ENCODE results near the gene DENND4B. TPM values are rescaled to one million over a fixed set of nuclear protein-coding genes. Genes with fewer than 3 reads are reported as not detected.
"Not testable (repeated sequence)": the region's sequence is repeated elsewhere in the genome, so short reads cannot be mapped to it uniquely, and the experiment has no call there.

DENND4B gene
- total and polyA plus RNA-seq, 4 experiments from 2014 or later = 6.9 to 216 (median 123) TPM

GRCh38 chr1:153987621-153988020 is 41.1 kb upstream of the DENND4B start:
- Histone ChIP-seq H3K27ac (ENCODE audit: low read depth, low read length) (no peak overlapping the region), H3K4me3 (ENCODE audit: low read length in 2 of 2) (no peak overlapping the region), H3K36me3 (ENCODE audit: insufficient read depth, low read length) (peaks cover 12% of the 10 kb centered on the region), H3K4me1 (ENCODE audit: insufficient read depth, low read length) (peaks cover 25% of the 10 kb centered on the region), H3K27me3 (ENCODE audit: insufficient read depth, low read length) (no peaks in the 10 kb centered on the region), H3K9me3 (ENCODE audit: control insufficient read depth in 1 of 2, low read length in 2 of 2) (no peaks in the 10 kb centered on the region)
- Mint-ChIP-seq H3K9me3 (peaks cover 0 to 3% (median 0%) of the 10 kb centered on the region in 8 donors), H3K4me1 (peaks cover 17 to 34% (median 27%) of the 10 kb centered on the region in 4 donors), H3K36me3 (peaks cover 14 to 20% of the 10 kb centered on the region in 2 donors), H3K4me3 (no peak overlapping the region), H3K27me3 (peaks cover 4 to 5% of the 10 kb centered on the region in 2 donors), H3K27ac (peak overlapping the region in 4 of 7 donors; percentile 35 to 88 (median 66))
- no peak for DNase-seq
- ChIA-PET CTCF (ENCODE audit: partially characterized antibody) (interaction anchor here (0.8 to 11.0 kb wide), 20 partner anchors 8 to 310 kb away, joined by 3 to 169 read pairs (median 4); partner anchors contain the start of genes CREB3L4, DENND4B, JTB and SLC39A1), POLR2A (ENCODE audit: partially characterized antibody) (interaction anchor here (0.6 to 8.0 kb wide), 10 partner anchors 12 to 212 kb away, joined by 3 to 164 read pairs (median 7); partner anchors contain the start of genes CREB3L4, DENND4B, GATAD2B and JTB)
- intact Hi-C loops (cut with micrococcal nuclease) = loop anchor here (2.0 kb wide), 3 partner anchors 29 to 477 kb away; partner anchors contain the start of genes CRTC2 and GATAD2B

- H3K9me3 Mint-ChIP-seq = peaks cover 0 to 3% (median 0%) of the 10 kb centered on the region in 8 donors
- ChIA-PET CTCF (ENCODE audit: partially characterized antibody) (interaction anchor here (0.7 to 11.0 kb wide), 31 partner anchors 8 to 478 kb away, joined by 3 to 169 read pairs (median 4); partner anchors contain the start of genes CREB3L4, DENND4B, JTB and SLC27A3), POLR2A (ENCODE audit: partially characterized antibody) (interaction anchor here (0.8 to 8.0 kb wide), 13 partner anchors 10 to 352 kb away, joined by 3 to 164 read pairs (median 4); partner anchors contain the start of genes CHTOP, CREB3L4, DENND4B and GATAD2B)
- no peak for DNase-seq
- peaks cover 8 to 20% (median 15%) of the 10 kb centered on the region in 4 donors for H3K4me1 Mint-ChIP-seq
- intact Hi-C loops (cut with micrococcal nuclease) = loop anchor here (1.0 to 2.0 kb wide), 9 partner anchors 27 to 475 kb away; partner anchors contain the start of genes CRTC2 and GATAD2B
- H3K27ac Mint-ChIP-seq = peak within 1 kb of the TSS; percentile 77 to 96 (median 88)
- peak within 1 kb of the TSS; percentile 38 for H3K27ac ChIP-seq (ENCODE audit: low read depth, low read length)
- peaks cover 1 to 6% of the 10 kb centered on the region in 2 donors for H3K36me3 Mint-ChIP-seq
- H3K4me3 ChIP-seq (ENCODE audit: low read length in 2 of 2) = no peak within 1 kb of the TSS
- H3K27me3 ChIP-seq (ENCODE audit: insufficient read depth, low read length) = no peaks in the 10 kb centered on the region
- H3K4me1 ChIP-seq (ENCODE audit: insufficient read depth, low read length) = peaks cover 11% of the 10 kb centered on the region
- no peaks in the 10 kb centered on the region for H3K9me3 ChIP-seq (ENCODE audit: control insufficient read depth in 1 of 2, low read length in 2 of 2)
- peaks cover 4 to 5% of the 10 kb centered on the region in 2 donors for H3K27me3 Mint-ChIP-seq
- peak within 1 kb of the TSS; percentile 2 to 72 (median 38) for H3K4me3 Mint-ChIP-seq
- no peaks in the 10 kb centered on the region for H3K36me3 ChIP-seq (ENCODE audit: insufficient read depth, low read length)
These were observed 39.6 kb upstream of the DENND4B start, which contains the start of gene RAB13 for GRCh38 chr1:153985941-153986761. Gene RAB13 (minus strand): TSS chr1:153986339. CDS start chr1:153986236, 103 bp downstream.

- intact Hi-C loops (cut with micrococcal nuclease) = no loop called here
- H3K27me3 ChIP-seq (ENCODE audit: insufficient read depth, low read length) = no peaks in the 10 kb centered on the region
- Mint-ChIP-seq H3K4me1 (peaks cover 6 to 15% (median 12%) of the 10 kb centered on the region in 4 donors), H3K4me3 (no peak overlapping the region), H3K9me3 (no peaks in the 10 kb centered on the region), H3K27ac (peak overlapping the region in 2 of 7 donors; percentile 6 to 51), H3K27me3 (peaks cover 4 to 5% of the 10 kb centered on the region in 2 donors), H3K36me3 (no peaks in the 10 kb centered on the region)
- no peak for DNase-seq
- ChIA-PET POLR2A (ENCODE audit: partially characterized antibody) (interaction anchor here (1.0 to 8.0 kb wide), 5 partner anchors 9 to 188 kb away, joined by 3 to 164 read pairs (median 16); partner anchors contain the start of genes CREB3L4, DENND4B and JTB), CTCF (ENCODE audit: partially characterized antibody) (interaction anchor here (1.1 to 11.0 kb wide), 10 partner anchors 9 to 234 kb away, joined by 3 to 169 read pairs (median 6); partner anchors contain the start of genes CREB3L4, DENND4B, SLC27A3 and SLC39A1)
- H3K36me3 ChIP-seq (ENCODE audit: insufficient read depth, low read length) = no peaks in the 10 kb centered on the region
- H3K4me1 ChIP-seq (ENCODE audit: insufficient read depth, low read length) = peaks cover 10% of the 10 kb centered on the region
- no peak overlapping the region for H3K4me3 ChIP-seq (ENCODE audit: low read length in 2 of 2)
- no peaks in the 10 kb centered on the region for H3K9me3 ChIP-seq (ENCODE audit: control insufficient read depth in 1 of 2, low read length in 2 of 2)
- H3K27ac ChIP-seq (ENCODE audit: low read depth, low read length) = no peak overlapping the region
These were observed 38.9 kb upstream of the DENND4B start for GRCh38 chr1:153985341-153985912.

- intact Hi-C loops (cut with micrococcal nuclease) = no loop called here
- H3K27me3 ChIP-seq (ENCODE audit: insufficient read depth, low read length) = no peaks in the 10 kb centered on the region
- Mint-ChIP-seq H3K4me3 (no peak overlapping the region), H3K27me3 (peaks cover 4 to 5% of the 10 kb centered on the region in 2 donors), H3K36me3 (no peaks in the 10 kb centered on the region), H3K9me3 (no peaks in the 10 kb centered on the region), H3K27ac (no peak overlapping the region), H3K4me1 (peaks cover 5 to 12% (median 9%) of the 10 kb centered on the region in 4 donors)
- ChIA-PET CTCF (ENCODE audit: partially characterized antibody) (interaction anchor here (0.8 to 11.0 kb wide), 6 partner anchors 19 to 200 kb away, joined by 3 to 169 read pairs (median 18); partner anchors contain the start of genes CREB3L4, DENND4B and SLC39A1), POLR2A (ENCODE audit: partially characterized antibody) (interaction anchor here (1.0 to 8.0 kb wide), 3 partner anchors 8 to 186 kb away, joined by 3 to 164 read pairs (median 4); partner anchors contain the start of genes CREB3L4 and JTB)
- H3K27ac ChIP-seq (ENCODE audit: low read depth, low read length) = no peak overlapping the region
- H3K4me3 ChIP-seq (ENCODE audit: low read length in 2 of 2) = no peak overlapping the region
- H3K9me3 ChIP-seq (ENCODE audit: control insufficient read depth in 1 of 2, low read length in 2 of 2) = no peaks in the 10 kb centered on the region
- H3K36me3 ChIP-seq (ENCODE audit: insufficient read depth, low read length) = no peaks in the 10 kb centered on the region
- H3K4me1 ChIP-seq (ENCODE audit: insufficient read depth, low read length) = peaks cover 4% of the 10 kb centered on the region
- no peak for DNase-seq
These were observed 37.8 kb upstream of the DENND4B start for GRCh38 chr1:153984123-153984894.

GRCh38 chr1:153981735-153982134 is 35.2 kb upstream of the DENND4B start:
- CTCF ChIA-PET (ENCODE audit: partially characterized antibody); H3K9me3 Mint-ChIP-seq; DNase-seq; H3K27me3 Mint-ChIP-seq; H3K4me3 ChIP-seq (ENCODE audit: low read length in 2 of 2); H3K9me3 ChIP-seq (ENCODE audit: control insufficient read depth in 1 of 2, low read length in 2 of 2); H3K27ac ChIP-seq (ENCODE audit: low read depth, low read length); intact Hi-C loops (cut with micrococcal nuclease); H3K27me3 ChIP-seq (ENCODE audit: insufficient read depth, low read length); H3K36me3 ChIP-seq (ENCODE audit: insufficient read depth, low read length): not testable (repeated sequence)
- H3K4me1 ChIP-seq (ENCODE audit: insufficient read depth, low read length) = peaks cover 12% of the 10 kb centered on the region
- POLR2A ChIA-PET (ENCODE audit: partially characterized antibody) = interaction anchor here (1.3 to 1.8 kb wide), 2 partner anchors 9 to 11 kb away, joined by 6 to 8 read pairs; partner anchors contain the start of gene RPS27
- peaks cover 0 to 11% of the 10 kb centered on the region in 2 donors for H3K36me3 Mint-ChIP-seq
- H3K4me1 Mint-ChIP-seq = peaks cover 8 to 26% (median 17%) of the 10 kb centered on the region in 4 donors
- H3K4me3 Mint-ChIP-seq = peak overlapping the region in 1 of 8 donors; percentile 30
- H3K27ac Mint-ChIP-seq = peak overlapping the region in 1 of 7 donors; percentile 33

- H3K36me3 Mint-ChIP-seq = peaks cover 14 to 33% of the 10 kb centered on the region in 2 donors
- POLR2A ChIA-PET (ENCODE audit: partially characterized antibody) = interaction anchor here (2.0 to 7.4 kb wide), 8 partner anchors 9 to 203 kb away, joined by 9 to 164 read pairs (median 56); partner anchors contain the start of genes CREB3L4, CRTC2, DENND4B and GATAD2B
- peak overlapping the region in 2 of 7 donors; percentile 69 to 87 for H3K27ac Mint-ChIP-seq
- CTCF ChIA-PET (ENCODE audit: partially characterized antibody) = interaction anchor here (1.9 to 2.2 kb wide), 3 partner anchors 9 to 34 kb away, joined by 6 to 35 read pairs (median 25); partner anchors contain the start of genes DENND4B, RAB13 and RPS27
- Histone ChIP-seq H3K4me1 (ENCODE audit: insufficient read depth, low read length) (peaks cover 25% of the 10 kb centered on the region), H3K36me3 (ENCODE audit: insufficient read depth, low read length) (peaks cover 14% of the 10 kb centered on the region)
- H3K27me3 ChIP-seq (ENCODE audit: insufficient read depth, low read length); intact Hi-C loops (cut with micrococcal nuclease); H3K9me3 ChIP-seq (ENCODE audit: control insufficient read depth in 1 of 2, low read length in 2 of 2); DNase-seq; H3K4me3 ChIP-seq (ENCODE audit: low read length in 2 of 2); H3K27ac ChIP-seq (ENCODE audit: low read depth, low read length); H3K9me3 Mint-ChIP-seq; H3K27me3 Mint-ChIP-seq: not testable (repeated sequence)
- peaks cover 15 to 44% (median 28%) of the 10 kb centered on the region in 4 donors for H3K4me1 Mint-ChIP-seq
- H3K4me3 Mint-ChIP-seq = peak overlapping the region in 5 of 8 donors; percentile 31 to 97 (median 66)
These were observed 32.6 kb upstream of the DENND4B start for GRCh38 chr1:153979091-153979490.

Measured in CD4-positive, alpha-beta memory T cell (primary cell).